Measurements from ENCODE around the gene SF3B2. TPM values are rescaled to one million over a fixed set of nuclear protein-coding genes. Genes with fewer than 3 reads are reported as not detected.
A peak's percentile ranks its signal among the peaks of the same experiment; 100 is the strongest.

The SF3B2 gene
- polyA plus RNA-seq, 2 of the 4 experiments (the other 2 are of a cell fraction), result 108 to 182 TPM

GRCh38 chr11:66048547-66049323 lies 3.4 kb upstream of the SF3B2 start, which contains the start of gene GAL3ST3:
Gene GAL3ST3, minus strand, starts transcription at chr11:66049161. Its CDS starts 3,746 bp downstream, at chr11:66045415.
- peaks cover 26% of the 10 kb centered on the region for H3K4me1 ChIP-seq
- no peak within 1 kb of the TSS for H3K4me2 ChIP-seq
- TF ChIP-seq EHMT2 (IDR thresholded peaks at IDR 0.05; ENCODE audit: low read depth) (no peak), EP300 (IDR thresholded peaks at IDR 0.05) (no peak), GATA3 (IDR thresholded peaks at IDR 0.05; ENCODE audit: borderline replicate concordance) (no peak), SMC3 (IDR thresholded peaks at IDR 0.05) (no peak)
- TF ChIP-seq, protein P1, sequence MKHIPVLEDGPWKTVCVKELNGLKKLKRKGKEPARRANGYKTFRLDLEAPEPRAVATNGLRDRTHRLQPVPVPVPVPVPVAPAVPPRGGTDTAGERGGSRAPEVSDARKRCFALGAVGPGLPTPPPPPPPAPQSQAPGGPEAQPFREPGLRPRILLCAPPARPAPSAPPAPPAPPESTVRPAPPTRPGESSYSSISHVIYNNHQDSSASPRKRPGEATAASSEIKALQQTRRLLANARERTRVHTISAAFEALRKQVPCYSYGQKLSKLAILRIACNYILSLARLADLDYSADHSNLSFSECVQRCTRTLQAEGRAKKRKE (CRISPR knock-in tag; IDR thresholded peaks at IDR 0.05; ENCODE audit: low read depth), result no peak
- ATAC-seq (no peak), DNase-seq (ENCODE audit: low read depth in 1 of 2, low spot score in 1 of 2) (no peak), FAIRE-seq (no peak)
- no peak within 1 kb of the TSS for H3K27ac ChIP-seq
- POLR2A ChIA-PET, result interaction anchor here (0.6 kb wide), 1 partner anchor 29 kb away, joined by 5 read pairs; no protein-coding TSS in a partner anchor
- H3K4me3 ChIP-seq, result no peak within 1 kb of the TSS
- CTCF ChIA-PET, result interaction anchor here (1.3 to 15.8 kb wide), 7 partner anchors 14 to 27 kb away, joined by 3 to 233 read pairs (median 48); partner anchors contain the start of genes CATSPER1 and PACS1
- H3K9me3 ChIP-seq, result no peaks in the 10 kb centered on the region
- WGBS (ENCODE audit: missing lambda C conversion rate), result 89% methylated on average over 17 of the region's 39 CpGs

- FAIRE-seq, result no peak
- DNase-seq (ENCODE audit: low read depth in 1 of 2, low spot score in 1 of 2), result peak in 1 of 2 experiments; percentile 38
- 91% methylated on average over 5 of the region's 5 CpGs for WGBS (ENCODE audit: missing lambda C conversion rate)
- TF ChIP-seq FOSL2 (IDR thresholded peaks at IDR 0.05), result no peak
- TF ChIP-seq FOSL2 (CRISPR knock-in tag; IDR thresholded peaks at IDR 0.05), result no peak
- no peak for TF ChIP-seq HDAC2 (IDR thresholded peaks at IDR 0.05)
- TF ChIP-seq MYC (IDR thresholded peaks at IDR 0.05; ENCODE audit: borderline replicate concordance, low read length), result no peak
- Histone ChIP-seq H3K9me3 (no peaks in the 10 kb centered on the region), H3K4me2 (peak overlapping the region; percentile 90), H3K4me3 (no peak overlapping the region), H3K27ac (peak overlapping the region; percentile 88 to 90), H3K4me1 (peaks cover 21% of the 10 kb centered on the region)
- POLR2A ChIA-PET, result interaction anchor here (0.7 to 0.9 kb wide), 2 partner anchors 339 to 1005 kb away, joined by 4 to 5 read pairs; no protein-coding TSS in a partner anchor
- CTCF ChIA-PET, result interaction anchor here (0.6 to 12.6 kb wide), 8 partner anchors 8 to 339 kb away, joined by 3 to 233 read pairs (median 4); partner anchors contain the start of genes KAT5 and PACS1
- ATAC-seq, result no peak
Observed at GRCh38 chr11:66050581-66051231, 1.5 kb upstream of the SF3B2 start.

DNA sequence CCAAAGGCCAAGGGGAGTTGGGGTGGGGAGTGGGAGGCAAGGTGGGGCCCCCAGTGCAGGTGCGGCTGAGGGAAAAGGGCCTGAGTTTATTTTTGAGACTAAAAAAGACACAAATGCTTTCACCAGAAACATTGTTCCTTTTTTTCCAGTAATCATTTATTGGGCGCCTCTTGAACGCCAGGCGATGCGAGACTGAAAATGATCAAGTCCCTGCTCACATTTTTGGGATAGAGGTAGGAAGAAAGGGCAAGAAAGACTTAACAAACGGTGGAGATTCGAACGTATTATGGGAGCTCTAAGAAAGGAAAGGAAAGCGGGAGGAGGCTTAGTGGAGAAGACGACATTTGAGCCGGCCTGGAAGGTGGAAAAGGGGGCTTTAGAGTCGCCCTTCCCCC lies 796 bp upstream of the SF3B2 start:
- Histone ChIP-seq H3K9me3 (no peaks in the 10 kb centered on the region), H3K4me2 (peak overlapping the region; percentile 90), H3K27ac (peak overlapping the region; percentile 88 to 90), H3K4me1 (peaks cover 21% of the 10 kb centered on the region), H3K4me3 (peak overlapping the region; percentile 89)
- FAIRE-seq, result no peak
- WGBS (ENCODE audit: missing lambda C conversion rate), result 49% methylated on average over 12 of the region's 12 CpGs
- no peak for ATAC-seq
- no peak for DNase-seq (ENCODE audit: low read depth in 1 of 2, low spot score in 1 of 2)
- ChIA-PET POLR2A (interaction anchor here (1.0 to 1.7 kb wide), 5 partner anchors 9 to 29 kb away, joined by 4 to 11 read pairs (median 6); partner anchors contain the start of gene PACS1), CTCF (interaction anchor here (0.6 to 12.6 kb wide), 8 partner anchors 8 to 323 kb away, joined by 3 to 233 read pairs (median 4); partner anchors contain the start of gene PACS1)
- TF ChIP-seq, protein P2, sequence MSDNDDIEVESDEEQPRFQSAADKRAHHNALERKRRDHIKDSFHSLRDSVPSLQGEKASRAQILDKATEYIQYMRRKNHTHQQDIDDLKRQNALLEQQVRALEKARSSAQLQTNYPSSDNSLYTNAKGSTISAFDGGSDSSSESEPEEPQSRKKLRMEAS (IDR thresholded peaks at IDR 0.05), result no peak
- TF ChIP-seq CBX8 (IDR thresholded peaks at IDR 0.05) (no peak), HOXB5 (CRISPR knock-in tag; IDR thresholded peaks at IDR 0.05) (no peak), KDM5A (IDR thresholded peaks at IDR 0.05) (no peak), ZSCAN20 (CRISPR knock-in tag; IDR thresholded peaks at IDR 0.05) (no peak), POLR2AphosphoS2 (conservative IDR thresholded peaks at IDR 0.05; ENCODE audit: low read length) (no peak), CEBPB (IDR thresholded peaks at IDR 0.05) (no peak), SREBF2 (IDR thresholded peaks at IDR 0.05) (no peak), RARB (CRISPR knock-in tag; IDR thresholded peaks at IDR 0.05) (no peak), USF2 (IDR thresholded peaks at IDR 0.05) (no peak), JUNB (IDR thresholded peaks at IDR 0.05) (no peak), FOSB (CRISPR knock-in tag; IDR thresholded peaks at IDR 0.05) (no peak), BHLHE40 (IDR thresholded peaks at IDR 0.05; ENCODE audit: low read depth, low read length) (no peak), REST (IDR thresholded peaks at IDR 0.05) (no peak)
- TF ChIP-seq, protein P1 (CRISPR knock-in tag; IDR thresholded peaks at IDR 0.05; ENCODE audit: low read depth), result no peak
- TF ChIP-seq, protein P3, sequence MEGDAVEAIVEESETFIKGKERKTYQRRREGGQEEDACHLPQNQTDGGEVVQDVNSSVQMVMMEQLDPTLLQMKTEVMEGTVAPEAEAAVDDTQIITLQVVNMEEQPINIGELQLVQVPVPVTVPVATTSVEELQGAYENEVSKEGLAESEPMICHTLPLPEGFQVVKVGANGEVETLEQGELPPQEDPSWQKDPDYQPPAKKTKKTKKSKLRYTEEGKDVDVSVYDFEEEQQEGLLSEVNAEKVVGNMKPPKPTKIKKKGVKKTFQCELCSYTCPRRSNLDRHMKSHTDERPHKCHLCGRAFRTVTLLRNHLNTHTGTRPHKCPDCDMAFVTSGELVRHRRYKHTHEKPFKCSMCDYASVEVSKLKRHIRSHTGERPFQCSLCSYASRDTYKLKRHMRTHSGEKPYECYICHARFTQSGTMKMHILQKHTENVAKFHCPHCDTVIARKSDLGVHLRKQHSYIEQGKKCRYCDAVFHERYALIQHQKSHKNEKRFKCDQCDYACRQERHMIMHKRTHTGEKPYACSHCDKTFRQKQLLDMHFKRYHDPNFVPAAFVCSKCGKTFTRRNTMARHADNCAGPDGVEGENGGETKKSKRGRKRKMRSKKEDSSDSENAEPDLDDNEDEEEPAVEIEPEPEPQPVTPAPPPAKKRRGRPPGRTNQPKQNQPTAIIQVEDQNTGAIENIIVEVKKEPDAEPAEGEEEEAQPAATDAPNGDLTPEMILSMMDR (IDR thresholded peaks at IDR 0.05), result no peak

Measured in A549 (cell line).